HL-60 (cell line): ENCODE data around the gene ARL5B.
A peak's percentile ranks its signal among the peaks of the same experiment; 100 is the strongest.

Source experiments
- DNase-seq, 2 experiments: peaks; one replicate each; pipeline ENCODE4 v3.0.0-alpha.2; 2010 to 2020; ENCODE audit warnings: low read depth in 1 of 2, low spot score in 1 of 2
- H3K27ac ChIP-seq: fragments of 250-450 bp; sonication (Bioruptor Pico); replicated peaks from 2 replicates; pipeline ENCODE4 v1.5.1; 2020; ENCODE audit warnings: mild to moderate bottlenecking, moderate library complexity
- H3K27me3 ChIP-seq: fragments of 250-450 bp; sonication (Bioruptor Pico); 2 replicates; pipeline ENCODE4 v1.5.1; 2021; ENCODE audit warnings: mild to moderate bottlenecking, moderate library complexity; ENCODE audit not compliant: insufficient read depth, poor library complexity, severe bottlenecking
- H3K4me3 ChIP-seq: replicated peaks from 2 replicates; pipeline ENCODE4 v1.5.1; 2011; ENCODE audit warnings: mild to moderate bottlenecking, control low read depth, low read length; ENCODE audit not compliant: insufficient read depth
- CTCF ChIP-seq: IDR thresholded peaks from one replicate; pipeline ENCODE4 v1.5.1; 2011; ENCODE audit warnings: low read length, control low read depth, inconsistent platforms; ENCODE audit not compliant: insufficient read depth
- GABPA ChIP-seq: IDR thresholded peaks from 2 replicates; pipeline ENCODE4 v1.6.1; 2012; ENCODE audit warnings: low read depth
- POLR2AphosphoS5 ChIP-seq: IDR thresholded peaks from 2 replicates; pipeline ENCODE4 v1.6.1; 2012; ENCODE audit warnings: low read depth
- REST ChIP-seq: IDR thresholded peaks from 2 replicates; pipeline ENCODE4 v1.6.1; 2012; ENCODE audit warnings: low read depth; ENCODE audit not compliant: insufficient replicate concordance
- SPI1 ChIP-seq: IDR thresholded peaks from 2 replicates; pipeline ENCODE4 v1.6.1; 2012; ENCODE audit warnings: low read depth, mild to moderate bottlenecking, borderline replicate concordance

Gene ARL5B

GRCh38 chr10:18647151-18647550 lies 12.1 kb upstream of the ARL5B start:
- no peak for TF ChIP-seq SPI1
- TF ChIP-seq POLR2AphosphoS5 = no peak
- no peak for TF ChIP-seq GABPA
- TF ChIP-seq REST = no peak
- no peak for TF ChIP-seq CTCF
- no peaks in the 10 kb centered on the region for H3K27me3 ChIP-seq
- H3K27ac ChIP-seq = no peak overlapping the region
- H3K4me3 ChIP-seq = no peak overlapping the region
- DNase-seq = no peak

GRCh38 chr10:18647945-18648344 lies 11.3 kb upstream of the ARL5B start:
- no peak for DNase-seq
- H3K4me3 ChIP-seq = no peak overlapping the region

GRCh38 chr10:18649364-18649959 lies 9.8 kb upstream of the ARL5B start:
- DNase-seq = no peak
- no peak for TF ChIP-seq CTCF
- no peak for TF ChIP-seq POLR2AphosphoS5
- TF ChIP-seq GABPA = no peak
- TF ChIP-seq REST = no peak
- no peak for TF ChIP-seq SPI1
- no peaks in the 10 kb centered on the region for H3K27me3 ChIP-seq
- peak overlapping the region; percentile 65 for H3K4me3 ChIP-seq
- H3K27ac ChIP-seq = peak overlapping the region; percentile 74

More at GRCh38 chr10:18647945-18648344, 11.3 kb upstream of the ARL5B start:
- Histone ChIP-seq H3K27ac (no peak overlapping the region), H3K27me3 (no peaks in the 10 kb centered on the region)
- TF ChIP-seq SPI1 = no peak

- Histone ChIP-seq H3K27me3 (no peaks in the 10 kb centered on the region), H3K4me3 (peak overlapping the region; percentile 65), H3K27ac (peak overlapping the region; percentile 74)
- TF ChIP-seq POLR2AphosphoS5 = no peak
- TF ChIP-seq REST = no peak
- no peak for TF ChIP-seq CTCF
- TF ChIP-seq GABPA = no peak
- no peak for TF ChIP-seq SPI1
- peak in 1 of 2 experiments; percentile 1 for DNase-seq
Measured at GRCh38 chr10:18650404-18650997, 8.7 kb upstream of the ARL5B start.
